Stimulated activated CD4-positive, alpha-beta T cell treated with anti-CD3 and anti-CD28 coated beads, TNF-alpha, amount 100 ng/mL, for 1 hour (primary cell): ENCODE data around the gene RAPGEF1.
"Not testable (repeated sequence)": the region's sequence is repeated elsewhere in the genome, so short reads cannot be mapped to it uniquely, and the experiment has no call there.

Experiments used
- DNase-seq, 3 donors: peaks; one replicate each; pipeline ENCODE4 v3.0.0-alpha.2; 2020; ENCODE audit warnings: low read depth in 3 of 3, low spot score in 1 of 3

The RAPGEF1 gene

DNA sequence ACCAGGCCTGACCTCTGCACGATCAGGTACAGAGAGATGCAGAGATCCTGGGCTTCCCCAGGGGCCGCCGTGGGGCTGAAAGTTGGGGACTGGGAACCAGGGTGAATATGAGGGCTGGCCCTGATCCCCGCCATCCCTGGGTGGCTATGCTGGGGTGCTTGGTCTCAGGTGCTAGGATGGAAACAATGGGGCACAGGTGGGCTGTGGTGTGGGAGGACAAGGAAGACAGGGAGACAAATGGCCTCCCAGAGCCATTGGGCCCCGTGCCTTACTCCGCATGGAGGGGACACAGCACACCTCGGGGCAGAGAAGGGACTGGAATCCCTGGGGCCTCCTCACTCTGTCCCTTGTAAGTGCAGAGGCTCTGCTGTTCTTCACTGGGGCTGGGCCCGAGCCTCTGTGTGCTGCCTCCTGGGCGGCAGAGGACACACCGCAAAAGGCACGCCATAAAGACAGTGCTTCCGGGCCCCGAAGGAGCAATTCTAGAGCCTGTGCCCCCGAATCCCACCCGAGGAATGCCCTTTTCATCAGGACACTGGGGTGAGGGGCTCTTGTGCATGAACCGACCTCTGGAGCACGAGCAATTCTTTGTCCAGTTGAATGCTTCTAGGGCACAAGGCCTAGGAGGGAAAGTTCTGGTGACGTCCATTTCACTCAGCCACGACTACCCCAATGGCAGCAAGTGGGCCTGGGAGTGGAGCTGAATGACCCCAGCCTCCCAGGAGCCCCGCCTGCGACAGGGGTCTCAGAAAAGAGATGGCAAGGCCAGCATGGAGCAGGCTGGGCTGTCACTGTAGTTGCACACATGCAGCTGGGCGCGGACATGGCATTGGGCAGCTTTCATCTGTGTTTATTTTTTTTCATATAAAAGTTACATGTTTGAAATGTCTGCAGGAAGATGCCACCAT, 163.7 kb downstream of the RAPGEF1 start:
- DNase-seq: no peak

GRCh38 chr9:131574730-131575640, 164.9 kb downstream of the RAPGEF1 start:
- DNase-seq: no peak

DNA sequence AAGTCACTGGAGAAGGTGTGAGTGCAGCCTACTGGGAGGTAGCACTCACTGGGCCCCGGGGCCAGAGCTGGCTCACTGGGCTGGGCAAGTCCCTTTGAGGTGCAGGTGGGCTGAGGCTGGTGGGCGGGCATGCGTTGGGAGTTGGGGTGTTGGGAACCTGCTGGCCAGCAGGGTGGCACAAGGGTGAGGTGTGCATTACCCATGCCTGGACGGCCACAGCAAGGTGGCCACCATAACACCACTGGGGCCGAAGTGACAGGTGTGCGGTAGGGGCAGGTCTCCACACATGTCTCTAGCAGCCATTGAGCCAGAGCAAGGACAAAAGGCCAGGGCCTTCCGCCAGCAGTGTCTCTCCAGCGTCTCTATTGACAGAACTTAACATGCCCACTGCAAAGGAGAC, 172.0 kb downstream of the RAPGEF1 start:
- DNase-seq: no peak

DNA sequence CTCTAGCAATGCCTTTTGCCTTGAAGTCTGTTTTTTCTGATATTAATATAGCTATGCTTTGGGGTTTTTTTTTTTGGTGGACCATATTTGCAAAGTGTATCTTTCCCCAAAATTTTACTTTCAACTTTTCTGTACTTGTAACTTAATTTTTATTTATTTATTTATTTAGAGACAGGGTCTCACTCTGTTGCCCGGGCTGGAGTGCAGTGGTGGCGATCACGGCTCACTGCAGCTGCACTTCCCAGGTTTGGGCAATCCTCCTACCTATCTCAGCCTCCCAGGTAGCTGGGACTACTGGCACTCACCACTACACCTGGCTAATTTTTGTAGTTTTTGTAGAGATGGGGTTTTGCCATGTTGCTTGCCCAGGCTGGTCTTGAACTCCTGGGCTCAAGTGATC, 173.7 kb downstream of the RAPGEF1 start:
- no peak for DNase-seq

- no peak for DNase-seq
These were observed 174.5 kb downstream of the RAPGEF1 start for GRCh38 chr9:131565369-131565768.

- DNase-seq: no peak
These were observed 177.6 kb downstream of the RAPGEF1 start for GRCh38 chr9:131562032-131562959.

DNA sequence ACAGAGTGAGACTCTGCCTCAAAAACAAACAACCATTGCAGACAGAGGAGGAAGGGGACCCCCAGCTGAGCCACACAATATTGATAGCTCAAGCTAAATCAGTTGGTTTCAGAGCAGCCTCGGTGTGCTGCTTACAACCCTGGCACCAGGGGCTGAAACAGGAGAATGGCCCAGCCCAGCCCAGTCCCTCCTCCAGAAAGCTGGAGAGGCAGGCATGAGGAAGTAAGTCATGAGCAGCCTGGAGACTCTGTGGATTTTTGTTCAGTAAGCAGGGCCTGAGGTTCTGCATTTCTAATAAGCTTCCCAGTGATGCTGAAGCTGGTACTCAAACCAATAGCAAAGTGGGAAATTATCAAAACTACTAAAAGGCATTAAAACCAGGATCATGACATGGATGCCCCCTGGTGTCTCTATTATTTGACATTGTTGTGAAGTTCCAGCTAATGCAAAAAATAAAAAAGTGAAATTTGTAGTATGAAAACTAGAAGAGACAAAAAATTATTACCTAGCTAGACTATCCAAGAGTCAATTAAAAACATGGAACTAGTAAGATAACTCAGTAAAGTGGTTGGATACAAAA, 180.4 kb downstream of the RAPGEF1 start:
- no peak for DNase-seq

- no peak for DNase-seq
These were observed 181.9 kb downstream of the RAPGEF1 start for GRCh38 chr9:131557855-131558548.

DNA sequence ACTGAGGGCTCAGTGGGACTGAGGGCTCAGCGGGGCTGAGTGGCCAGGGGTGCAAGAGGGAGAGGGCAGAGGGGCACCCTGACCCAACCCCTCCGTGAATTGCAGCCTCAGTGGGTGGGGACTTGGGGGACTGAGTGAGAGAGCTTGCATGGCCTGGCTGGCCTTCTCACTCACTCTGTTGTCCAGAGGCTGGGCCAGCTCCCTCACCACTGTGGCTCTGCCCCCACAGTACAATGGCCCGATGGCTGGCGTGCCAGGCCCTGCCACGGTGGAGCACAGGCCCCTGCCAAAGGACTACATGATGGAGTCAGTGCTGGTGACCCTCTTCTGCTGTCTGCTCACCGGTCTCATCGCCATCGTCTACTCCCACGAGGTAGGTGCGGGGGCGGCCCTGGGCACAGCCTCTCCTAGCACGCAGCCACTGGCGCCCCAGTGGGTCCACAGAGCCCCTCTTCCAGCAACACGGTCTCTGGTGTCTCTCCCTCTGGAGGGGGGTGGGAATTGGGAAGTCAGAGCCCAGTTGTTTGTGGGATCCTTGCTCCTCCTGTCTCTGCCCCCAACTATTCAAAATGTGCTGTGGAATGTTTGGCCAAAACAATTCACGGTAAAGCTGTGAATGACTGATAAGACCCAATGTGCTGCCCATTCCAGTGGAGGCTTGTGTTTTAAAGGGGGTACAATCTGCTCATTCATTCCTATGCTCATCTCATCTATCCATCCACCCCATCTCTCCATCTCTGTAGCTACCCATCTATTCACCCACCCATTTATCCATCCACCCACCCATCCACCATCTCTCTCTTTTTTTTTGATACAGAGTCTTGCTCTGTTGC, 183.8 kb downstream of the RAPGEF1 start:
- no peak for DNase-seq

- no peak for DNase-seq
These were observed 185.0 kb downstream of the RAPGEF1 start for GRCh38 chr9:131554843-131555351.

GRCh38 chr9:131554087-131554842, 185.6 kb downstream of the RAPGEF1 start:
- no peak for DNase-seq

DNA sequence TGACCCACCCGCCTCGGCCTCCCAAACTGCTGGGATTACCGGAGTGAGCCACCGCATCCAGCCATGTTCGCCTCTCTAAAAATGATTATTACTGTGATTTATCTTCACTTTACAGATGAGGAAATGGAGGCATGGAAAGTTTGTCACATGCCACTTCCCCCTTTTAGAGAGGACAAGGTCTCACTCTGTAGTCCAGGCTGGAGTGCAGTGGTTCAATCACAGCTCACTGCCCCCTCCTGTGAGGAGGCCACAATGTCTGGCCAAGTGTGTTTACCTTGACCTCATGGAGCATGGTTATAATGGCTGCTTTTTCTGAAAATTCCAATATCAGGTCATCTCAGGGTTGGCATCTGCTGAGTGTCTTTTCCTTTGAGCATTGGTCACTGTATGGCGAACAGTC, 187.8 kb downstream of the RAPGEF1 start:
- no peak for DNase-seq

- DNase-seq: not testable (repeated sequence)
These were observed 189.4 kb downstream of the RAPGEF1 start for GRCh38 chr9:131550465-131550864.

DNA sequence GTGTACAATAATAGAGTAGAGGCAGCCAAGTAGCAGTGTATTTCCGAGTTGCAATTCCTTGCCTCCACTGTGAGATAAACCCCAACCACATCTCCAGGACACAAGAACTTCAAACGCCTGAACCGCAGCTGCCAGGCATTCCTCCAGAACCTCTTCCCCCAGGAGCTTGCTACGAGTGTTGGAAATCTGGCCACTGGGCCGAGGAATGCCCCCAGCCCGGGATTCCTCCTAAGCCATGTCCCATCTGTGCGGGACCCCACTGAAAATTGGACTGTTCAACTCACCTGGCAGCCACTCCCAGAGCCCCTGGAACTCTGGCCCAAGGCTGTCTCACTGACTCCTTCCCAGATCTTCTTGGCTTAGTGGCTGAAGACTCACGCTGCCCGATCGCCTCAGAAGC, 190.7 kb downstream of the RAPGEF1 start:
- not testable (repeated sequence) for DNase-seq

DNA sequence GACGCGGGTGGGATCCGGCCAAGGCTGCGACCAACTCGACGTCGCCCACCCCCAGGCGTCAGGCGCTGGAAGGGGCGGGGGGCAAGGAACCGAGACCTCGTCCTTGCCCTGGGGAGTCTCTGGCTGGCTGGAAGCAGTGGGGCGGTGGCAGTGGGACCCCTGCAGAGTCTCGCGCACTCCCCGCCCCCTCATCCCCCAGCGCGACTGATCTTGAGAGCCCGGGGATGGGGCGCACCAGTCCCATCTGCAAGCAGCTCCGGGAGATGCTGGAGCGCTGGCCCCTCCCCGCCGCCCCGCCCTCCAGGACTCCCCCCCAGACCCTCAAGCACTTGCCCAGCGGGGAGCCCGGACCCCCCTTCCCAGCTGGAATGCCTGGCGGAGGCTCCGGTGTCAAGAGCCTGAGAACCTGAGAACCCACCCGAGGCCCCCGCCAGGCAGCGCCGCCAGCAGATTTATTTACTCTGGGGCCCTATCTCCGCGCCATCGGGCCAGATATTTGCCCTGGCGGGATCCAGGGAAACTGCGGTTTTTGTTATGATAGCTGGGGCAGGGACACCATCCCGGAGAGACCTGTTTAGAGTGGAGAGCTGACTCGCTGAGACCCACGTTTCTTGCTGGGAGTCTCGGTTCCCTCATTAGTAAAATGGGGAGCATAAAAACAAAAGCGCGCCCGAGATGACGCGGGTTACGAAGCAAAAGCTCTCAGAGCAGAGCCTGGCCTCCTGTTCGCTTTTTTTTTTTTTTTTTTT, 193.4 kb downstream of the RAPGEF1 start:
- DNase-seq: no peak

DNA sequence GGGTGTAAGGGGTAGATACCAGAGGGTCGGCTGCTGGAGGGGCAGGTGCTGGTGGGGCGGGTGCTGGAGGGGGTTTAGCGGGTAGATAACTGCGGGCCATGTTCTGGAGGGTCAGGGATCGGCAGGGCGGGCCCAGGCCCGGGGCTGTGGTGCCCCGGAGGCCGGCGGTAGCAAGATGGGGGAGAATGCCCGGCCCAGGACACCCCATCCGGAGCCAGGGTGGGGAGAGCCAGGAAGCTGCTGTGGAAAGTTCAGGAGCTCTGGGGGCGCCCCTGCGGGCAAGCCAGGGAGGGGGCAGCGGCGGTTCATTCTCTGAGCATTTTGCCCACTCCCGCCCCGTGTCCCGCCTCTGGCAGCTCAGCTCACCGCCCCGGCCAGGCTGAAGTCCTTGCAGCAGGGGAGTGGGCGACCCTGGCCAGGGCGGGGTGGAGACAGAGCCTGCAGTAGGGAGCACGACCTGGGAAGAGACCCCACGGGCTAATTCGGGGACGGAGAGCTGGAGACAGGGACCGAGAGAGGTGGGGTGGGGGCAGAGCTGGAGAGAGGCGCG, 194.0 kb downstream of the RAPGEF1 start:
- DNase-seq: no peak
